Measurements from ENCODE around the gene TBC1D25.
A peak's percentile ranks its signal among the peaks of the same experiment; 100 is the strongest.
"Not testable (repeated sequence)": the region's sequence is repeated elsewhere in the genome, so short reads cannot be mapped to it uniquely, and the experiment has no call there.

The TBC1D25 gene

DNA sequence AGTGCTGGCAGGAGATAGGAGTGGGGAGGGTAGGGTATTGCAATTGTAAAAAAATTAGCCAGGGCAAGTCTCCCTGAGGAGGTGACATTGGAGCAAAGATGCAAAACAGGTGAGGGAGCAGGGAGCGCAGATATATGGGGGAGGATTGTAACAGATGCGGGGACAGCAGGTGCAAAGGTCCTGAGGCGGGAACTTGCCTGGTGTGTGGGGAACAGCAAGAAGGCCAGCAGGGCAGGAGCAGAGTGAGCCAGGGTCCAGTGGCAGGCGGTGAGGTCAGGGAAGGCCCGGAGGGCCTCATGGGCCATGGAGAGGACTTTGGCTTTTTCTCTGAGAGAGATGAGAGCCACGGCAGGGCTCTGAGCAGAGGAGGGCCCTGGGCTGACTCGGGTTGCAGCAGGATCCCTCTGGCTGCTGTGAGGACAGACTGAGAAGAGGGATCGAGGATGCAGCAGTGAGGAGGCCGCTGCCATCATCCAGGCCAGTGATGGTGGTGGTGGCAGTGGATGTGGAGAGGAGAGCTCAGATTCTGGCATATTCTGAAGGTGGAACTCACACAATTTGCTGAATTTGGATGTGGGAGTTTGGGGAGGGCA lies 24.6 kb upstream of the TBC1D25 start:
- no peak for DNase-seq (ENCODE audit: extremely low read depth in 1 of 2, low read depth in 1 of 2)

DNA sequence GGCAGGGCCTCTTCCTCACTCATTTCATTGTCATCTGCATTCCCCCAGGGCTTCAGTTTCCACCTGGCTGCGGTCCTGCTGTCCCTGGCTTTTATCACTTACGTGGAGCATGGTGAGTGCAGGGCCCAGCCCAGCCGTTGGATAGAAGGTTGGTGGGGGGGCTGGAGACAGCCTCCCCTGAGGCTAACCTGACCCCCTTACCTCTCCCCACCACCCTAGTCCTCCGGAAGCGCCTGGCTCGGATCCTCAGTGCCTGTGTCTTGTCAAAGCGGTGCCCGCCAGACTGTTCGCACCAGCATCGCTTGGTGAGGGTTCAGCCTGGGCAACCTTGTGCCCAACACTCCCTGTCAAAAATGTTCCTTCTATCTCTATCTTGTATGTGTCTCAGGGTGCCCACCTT lies 23.7 kb upstream of the TBC1D25 start:
- no peak for DNase-seq (ENCODE audit: extremely low read depth in 1 of 2, low read depth in 1 of 2)

DNA sequence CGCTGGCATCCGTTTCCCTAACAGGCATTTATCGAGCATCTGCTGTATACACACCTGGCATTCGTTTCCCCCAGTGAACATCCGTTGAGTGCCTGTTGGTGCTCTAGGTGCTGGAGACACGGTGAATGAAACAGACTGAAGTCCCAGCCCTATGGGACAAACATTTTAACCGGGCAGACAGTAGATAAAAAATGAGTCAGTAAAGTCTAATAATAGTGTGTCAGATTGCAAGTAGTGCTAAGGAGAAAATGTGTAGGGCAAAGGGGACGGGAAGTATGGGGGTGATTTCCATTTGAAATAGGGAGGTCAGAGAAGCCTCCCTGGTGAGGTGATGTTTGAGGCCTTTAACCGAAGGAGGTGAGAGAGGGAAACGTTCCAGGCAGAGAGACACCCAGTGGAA lies 23.2 kb upstream of the TBC1D25 start:
- no peak for DNase-seq (ENCODE audit: extremely low read depth in 1 of 2, low read depth in 1 of 2)

GRCh38 chrX:48516987-48517386 lies 22.5 kb upstream of the TBC1D25 start:
- DNase-seq (ENCODE audit: extremely low read depth in 1 of 2, low read depth in 1 of 2), result no peak

- not testable (repeated sequence) for DNase-seq (ENCODE audit: extremely low read depth in 1 of 2, low read depth in 1 of 2)
Measured at GRCh38 chrX:48519481-48519880, 20.0 kb upstream of the TBC1D25 start.

DNA sequence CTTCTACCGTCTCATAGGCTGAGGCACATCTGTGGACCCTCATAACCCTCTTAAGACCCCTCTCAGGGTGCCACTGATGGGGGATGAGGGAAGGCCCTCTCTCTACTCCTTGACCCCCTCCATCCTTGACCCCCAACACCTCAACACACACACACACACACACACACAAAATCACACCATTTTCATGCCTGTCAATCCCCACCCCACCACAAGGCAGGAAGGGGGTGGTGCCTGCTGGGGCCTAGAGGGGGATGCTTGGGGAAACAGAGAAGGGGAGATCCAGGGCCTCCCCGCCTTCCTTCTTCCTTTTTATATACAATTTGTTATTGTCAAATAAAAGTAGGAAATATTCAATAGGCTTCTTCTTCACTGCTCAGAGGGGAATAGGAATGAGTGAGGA lies 19.1 kb upstream of the TBC1D25 start:
- no peak for DNase-seq (ENCODE audit: extremely low read depth in 1 of 2, low read depth in 1 of 2)

DNA sequence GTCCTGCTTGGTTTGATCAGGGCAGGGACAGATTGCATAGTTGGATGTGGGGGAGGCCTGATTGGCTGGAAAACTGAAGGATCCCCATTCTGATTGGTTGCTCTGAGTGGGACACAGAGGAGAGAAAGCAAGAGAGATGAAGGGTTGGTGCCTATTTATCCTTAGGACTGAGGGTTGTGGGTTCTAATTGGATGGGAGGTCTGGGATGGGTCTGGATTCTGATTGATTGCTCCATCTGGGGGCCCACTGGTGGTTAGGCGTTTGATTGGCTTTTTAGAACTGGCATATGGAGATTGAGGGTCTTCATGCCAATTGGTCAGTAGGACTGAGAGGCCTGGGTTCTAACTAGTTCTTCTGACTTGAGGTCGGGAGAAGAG lies 18.6 kb upstream of the TBC1D25 start:
- no peak for DNase-seq (ENCODE audit: extremely low read depth in 1 of 2, low read depth in 1 of 2)

DNA sequence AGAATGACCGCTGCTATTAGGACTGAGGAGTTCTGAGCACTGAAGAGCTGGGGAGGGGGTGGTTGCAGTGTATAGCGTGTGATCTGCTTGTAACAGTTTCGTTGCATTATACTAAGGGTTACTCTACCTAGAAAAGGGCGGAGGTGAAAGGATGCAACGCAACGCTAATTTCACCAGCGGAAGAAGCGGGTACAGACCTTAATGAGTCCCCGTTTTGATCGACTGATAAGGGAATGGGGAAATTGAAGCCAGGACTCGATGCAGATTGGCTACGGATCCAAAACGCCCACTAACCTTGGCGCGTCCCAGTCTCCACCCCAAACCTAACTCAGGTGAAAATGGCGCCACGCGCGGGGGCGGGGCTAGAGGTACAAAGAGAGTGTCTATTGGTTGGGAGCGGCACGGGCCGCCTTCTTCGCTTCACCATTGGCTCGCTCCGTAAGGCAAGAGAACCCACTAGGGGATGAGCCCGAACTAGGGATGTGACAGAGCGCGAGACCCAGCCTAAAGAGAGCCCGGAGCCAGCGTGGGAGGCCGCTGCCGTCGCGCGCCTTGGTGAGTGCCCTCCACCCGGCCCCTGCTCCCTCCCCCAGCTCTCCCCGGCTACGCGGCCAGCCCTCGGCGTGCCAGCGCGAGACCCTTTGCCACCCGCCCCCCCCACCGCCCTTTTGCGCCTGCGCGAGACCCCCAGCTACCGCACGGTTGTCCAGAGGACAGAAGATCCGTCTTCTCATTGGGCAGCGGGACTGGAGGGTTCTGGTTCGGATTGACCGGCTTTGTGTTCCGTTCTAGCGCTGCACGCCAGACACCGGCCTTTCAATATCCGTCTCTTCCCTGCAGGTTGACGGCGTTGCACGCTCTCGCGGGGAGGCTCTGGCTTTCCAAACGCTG lies 17.9 kb upstream of the TBC1D25 start, which contains the start of gene EBP:
Gene EBP (plus strand): TSS at position 456 of the 891 bp plus-strand sequence. CDS start 1,964 bp downstream, outside the sequence.
- DNase-seq (ENCODE audit: extremely low read depth in 1 of 2, low read depth in 1 of 2), result peak; percentile 82 to 85

GRCh38 chrX:48522291-48522690 lies 17.2 kb upstream of the TBC1D25 start:
- no peak for DNase-seq (ENCODE audit: extremely low read depth in 1 of 2, low read depth in 1 of 2)

GRCh38 chrX:48523682-48524081 lies 15.8 kb upstream of the TBC1D25 start:
- no peak for DNase-seq (ENCODE audit: extremely low read depth in 1 of 2, low read depth in 1 of 2)

DNA sequence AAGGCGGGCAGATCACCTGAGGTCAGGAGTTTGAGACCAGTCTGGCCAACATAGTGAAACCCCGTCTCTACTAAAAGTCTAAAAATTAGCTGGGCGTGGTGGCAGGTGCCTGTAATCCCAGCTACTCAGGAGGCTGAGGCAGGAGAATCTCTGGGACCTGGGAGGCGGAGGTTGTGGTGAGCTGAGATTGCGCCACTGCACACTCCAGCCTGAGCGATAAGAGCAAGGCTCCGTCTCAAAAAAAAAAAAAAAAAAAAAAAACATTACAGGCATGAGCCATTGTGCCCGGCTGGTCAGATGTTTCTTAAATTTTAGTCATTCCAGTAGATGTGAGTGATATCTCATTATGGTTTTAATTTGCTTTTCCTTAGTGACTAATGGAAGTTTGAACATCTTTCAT lies 13.7 kb upstream of the TBC1D25 start:
- not testable (repeated sequence) for DNase-seq (ENCODE audit: extremely low read depth in 1 of 2, low read depth in 1 of 2)

DNA sequence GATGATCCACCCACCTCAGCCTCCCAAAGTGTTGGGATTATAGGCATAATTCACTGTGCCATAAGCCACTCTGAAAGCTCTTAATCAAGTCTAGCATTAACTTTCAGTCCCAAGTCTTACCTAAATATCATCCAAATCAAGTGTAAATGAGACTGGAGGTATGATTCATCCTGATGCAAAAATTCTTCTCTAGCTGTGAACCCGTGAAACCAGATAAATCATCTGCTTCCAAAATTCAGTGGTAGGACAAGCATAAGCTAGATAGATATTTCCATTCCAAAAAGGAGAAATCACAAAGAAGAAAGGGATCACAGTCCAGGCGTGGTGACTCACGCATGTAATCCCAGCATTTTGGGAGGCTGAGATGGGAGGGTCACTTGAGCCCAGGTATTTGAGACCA lies 8.8 kb upstream of the TBC1D25 start:
- DNase-seq (ENCODE audit: extremely low read depth in 1 of 2, low read depth in 1 of 2), result no peak

DNA sequence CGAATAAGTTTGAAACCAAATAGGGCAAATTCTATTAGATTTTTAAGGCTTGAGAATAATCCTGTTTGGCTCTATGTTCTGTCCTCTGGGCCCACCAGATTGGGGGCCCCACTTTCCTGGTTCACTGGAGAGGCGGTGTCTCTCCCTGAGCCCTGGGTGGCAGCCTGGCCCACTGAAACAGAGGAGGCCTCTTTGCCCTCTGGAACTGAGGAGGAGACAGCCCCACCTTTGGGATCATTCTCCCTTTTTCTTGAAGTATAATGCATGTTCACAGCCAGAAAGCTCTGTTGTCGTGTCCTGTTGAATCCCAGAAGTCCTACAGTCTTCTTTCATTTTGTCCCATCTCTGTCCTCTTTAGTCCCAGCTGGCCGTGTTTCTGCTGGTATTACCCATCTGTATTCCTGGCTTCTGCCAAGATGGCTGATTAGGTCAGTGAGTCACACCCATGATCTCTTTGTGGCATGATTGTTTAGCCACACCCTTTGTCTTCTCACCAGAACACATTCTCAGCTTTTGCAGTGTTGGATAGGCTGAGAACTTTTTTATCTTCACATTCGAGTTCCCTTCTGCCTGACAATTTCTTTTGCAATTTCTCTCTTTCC lies 8.1 kb upstream of the TBC1D25 start:
- no peak for DNase-seq (ENCODE audit: extremely low read depth in 1 of 2, low read depth in 1 of 2)

GRCh38 chrX:48532161-48532560 lies 7.4 kb upstream of the TBC1D25 start:
- no peak for DNase-seq (ENCODE audit: extremely low read depth in 1 of 2, low read depth in 1 of 2)

- DNase-seq (ENCODE audit: extremely low read depth in 1 of 2, low read depth in 1 of 2), result no peak
Measured at GRCh38 chrX:48533165-48533564, 6.3 kb upstream of the TBC1D25 start.

GRCh38 chrX:48538641-48539344 lies 721 bp upstream of the TBC1D25 start:
- DNase-seq (ENCODE audit: extremely low read depth in 1 of 2, low read depth in 1 of 2), result no peak

GRCh38 chrX:48540028-48540375 lies 488 bp downstream of the TBC1D25 start:
- DNase-seq (ENCODE audit: extremely low read depth in 1 of 2, low read depth in 1 of 2), result peak in 1 of 2 donors; percentile 15

GRCh38 chrX:48540480-48540879 lies 966 bp downstream of the TBC1D25 start:
- DNase-seq (ENCODE audit: extremely low read depth in 1 of 2, low read depth in 1 of 2), result no peak

DNA sequence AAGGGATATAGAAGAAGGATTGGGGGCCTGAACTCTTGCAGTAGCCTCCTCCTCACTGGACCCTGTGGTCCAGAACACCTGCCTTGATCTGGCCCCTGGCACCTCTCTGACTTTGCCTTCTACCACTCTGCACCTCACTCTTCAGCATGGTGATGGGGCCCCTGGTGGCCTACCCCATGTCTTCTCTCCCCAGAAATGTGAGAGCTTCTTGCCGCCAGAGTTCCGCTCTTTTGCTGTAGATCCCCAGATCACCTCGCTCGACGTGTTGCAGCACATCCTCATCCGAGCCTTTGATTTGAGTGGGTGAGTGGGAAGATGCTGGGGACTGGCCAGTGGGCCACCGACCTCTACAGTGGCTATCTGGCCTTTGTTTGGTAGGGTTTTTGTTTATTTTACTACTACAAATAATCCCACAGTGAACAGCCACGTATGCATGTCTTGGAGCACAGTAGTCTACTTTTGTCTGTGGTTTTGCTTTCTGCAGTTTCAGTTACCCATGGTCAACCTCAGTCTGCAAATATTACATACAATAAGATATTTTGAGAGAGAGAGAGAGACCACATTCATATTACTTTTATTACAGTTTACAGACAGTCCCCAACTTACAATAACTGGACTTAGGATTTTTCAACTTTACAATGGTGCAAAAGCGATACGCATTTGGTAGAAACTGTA lies 1.8 kb downstream of the TBC1D25 start:
- DNase-seq (ENCODE audit: extremely low read depth in 1 of 2, low read depth in 1 of 2), result no peak

- no peak for DNase-seq (ENCODE audit: extremely low read depth in 1 of 2, low read depth in 1 of 2)
Measured at GRCh38 chrX:48548871-48549270, 9.4 kb downstream of the TBC1D25 start.
